ENCODE data around the gene HES1. TPM values are rescaled to one million over a fixed set of nuclear protein-coding genes. Genes with fewer than 3 reads are reported as not detected.

The HES1 gene
- total and polyA plus RNA-seq, 2 experiments from 2014 or later, result 42.7 to 60.8 TPM

GRCh38 chr3:194091141-194091540 is 44.8 kb upstream of the HES1 start:
- Histone ChIP-seq H3K9me2 (ENCODE audit: insufficient read depth) (peaks cover 8% of the 10 kb centered on the region; the same call in 1 of the 2 replicates), H3K27me3 (ENCODE audit: insufficient read depth) (no peaks in the 10 kb centered on the region), H2AFZ (no peak overlapping the region), H3K79me2 (replicated peaks; ENCODE audit: insufficient read depth) (no peaks in the 10 kb centered on the region), H3K27ac (ENCODE audit: low read depth) (no peak overlapping the region), H3K4me3 (no peak overlapping the region), H3K36me3 (ENCODE audit: insufficient read depth) (no peaks in the 10 kb centered on the region), H3F3A (replicated peaks; ENCODE audit: low read depth) (no peaks in the 10 kb centered on the region; the same call in 1 of the 2 replicates), H3K4me2 (no peak overlapping the region), H4K20me1 (replicated peaks; ENCODE audit: insufficient read depth) (no peaks in the 10 kb centered on the region), H3K4me1 (ENCODE audit: insufficient read depth) (peaks cover 14% of the 10 kb centered on the region)
- DNase-seq (ENCODE audit: low spot score) (no peak), ATAC-seq (no peak)
- Mint-ChIP-seq H3K4me3 (no peak overlapping the region), H3K27ac (no peak overlapping the region; the same call in 1 of the 2 replicates), H3K4me1 (peaks cover 25% of the 10 kb centered on the region), H3K36me3 (ENCODE audit: low read depth) (no peaks in the 10 kb centered on the region; the same call in 2 of the 3 replicates), H3K9me3 (no peaks in the 10 kb centered on the region), H3K27me3 (ENCODE audit: insufficient read depth, low read depth, poor library complexity) (peaks cover 7% of the 10 kb centered on the region)
- no peak for TF ChIP-seq ZNF462 (CRISPR knock-in tag; IDR thresholded peaks at IDR 0.05)
- TF ChIP-seq JUNB (IDR thresholded peaks at IDR 0.05; ENCODE audit: unreplicated experiment), result no peak
- TF ChIP-seq EZH2phosphoT487 (IDR thresholded peaks at IDR 0.05; ENCODE audit: unreplicated experiment), result no peak
- no peak for TF ChIP-seq CTCF (conservative IDR thresholded peaks at IDR 0.05; ENCODE audit: low read depth in 2 of 2)
- TF ChIP-seq NANOG (IDR thresholded peaks at IDR 0.05; ENCODE audit: borderline replicate concordance), result no peak
- TF ChIP-seq EZH2 (IDR thresholded peaks at IDR 0.05; ENCODE audit: low read depth, unreplicated experiment), result no peak
- TF ChIP-seq CREB1 (CRISPR knock-in tag; IDR thresholded peaks at IDR 0.05; ENCODE audit: low read depth), result no peak
- no peak for TF ChIP-seq POLR2AphosphoS5 (IDR thresholded peaks at IDR 0.05; ENCODE audit: low read depth)
- no peak for TF ChIP-seq ZNF331 (CRISPR knock-in tag; IDR thresholded peaks at IDR 0.05; ENCODE audit: low read depth)
- no peak for TF ChIP-seq REST (IDR thresholded peaks at IDR 0.05; ENCODE audit: unreplicated experiment)
- no peak for TF ChIP-seq ZNF114 (CRISPR knock-in tag; IDR thresholded peaks at IDR 0.05)
- no peak for TF ChIP-seq ETS1 (IDR thresholded peaks at IDR 0.05)
- TF ChIP-seq STAT1 (IDR thresholded peaks at IDR 0.05; ENCODE audit: unreplicated experiment), result no peak
